Left ventricle myocardium inferior (tissue), 1 donor: ENCODE data around the gene EGR1. TPM values are rescaled to one million over a fixed set of nuclear protein-coding genes. Genes with fewer than 3 reads are reported as not detected.

Experiments
- DNase-seq: peaks from one replicate; pipeline ENCODE4 v3.0.0-alpha.2; 2020
- H3K27ac ChIP-seq: fragments of 200-600 bp; replicated peaks from 2 replicates; pipeline ENCODE4 v1.8.0; 2021
- H3K27me3 ChIP-seq: fragments of 200-600 bp; 2 replicates; pipeline ENCODE4 v1.8.0; 2021; ENCODE audit warnings: low read depth
- H3K36me3 ChIP-seq: fragments of 200-600 bp; 2 replicates; pipeline ENCODE4 v1.8.0; 2021
- H3K4me1 ChIP-seq: fragments of 200-600 bp; 2 replicates; pipeline ENCODE4 v1.8.0; 2021
- H3K4me3 ChIP-seq: fragments of 200-600 bp; 2 replicates; pipeline ENCODE4 v1.8.0; 2021; ENCODE audit warnings: mild to moderate bottlenecking, moderate library complexity
- H3K9me3 ChIP-seq: fragments of 200-600 bp; replicated peaks from 2 replicates; pipeline ENCODE4 v1.8.0; 2021
- intact Hi-C: fragments of 100-400 bp; cut with micrococcal nuclease; formaldehyde crosslinking; loops from one replicate; pipeline ENCODE4 v1.11.0; 2022
- total RNA-seq: library from RNA; stranded (reverse); fragmentation: NEBNext Ultra II Directional; extraction: Animal tissue kit (Norgen Biotek cat#: 25700); gene quantifications from one replicate; pipeline ENCODE4 v1.2.1, GENCODE V29; 2021
- TF ChIP-seq, protein P1 (sequence below): fragments of 200-600 bp; IDR thresholded peaks from 2 replicates; pipeline ENCODE4 v1.8.0; 2021; ENCODE audit warnings: antibody characterized with exemption, mild to moderate bottlenecking, borderline replicate concordance
- donor health status: DM: no; HTN: yes; CAD: no; lungs with severe emphysema.

EGR1 gene
- total RNA-seq, 1 donor from 2014 or later: 7.8 TPM

GRCh38 chr5:138498376-138498775 lies 33.1 kb downstream of the EGR1 start:
- Histone ChIP-seq H3K4me1 (peaks cover 7% of the 10 kb centered on the region), H3K4me3 (no peak overlapping the region), H3K9me3 (no peaks in the 10 kb centered on the region), H3K27ac (no peak overlapping the region), H3K27me3 (no peaks in the 10 kb centered on the region), H3K36me3 (no peaks in the 10 kb centered on the region)
- TF ChIP-seq, protein P1, sequence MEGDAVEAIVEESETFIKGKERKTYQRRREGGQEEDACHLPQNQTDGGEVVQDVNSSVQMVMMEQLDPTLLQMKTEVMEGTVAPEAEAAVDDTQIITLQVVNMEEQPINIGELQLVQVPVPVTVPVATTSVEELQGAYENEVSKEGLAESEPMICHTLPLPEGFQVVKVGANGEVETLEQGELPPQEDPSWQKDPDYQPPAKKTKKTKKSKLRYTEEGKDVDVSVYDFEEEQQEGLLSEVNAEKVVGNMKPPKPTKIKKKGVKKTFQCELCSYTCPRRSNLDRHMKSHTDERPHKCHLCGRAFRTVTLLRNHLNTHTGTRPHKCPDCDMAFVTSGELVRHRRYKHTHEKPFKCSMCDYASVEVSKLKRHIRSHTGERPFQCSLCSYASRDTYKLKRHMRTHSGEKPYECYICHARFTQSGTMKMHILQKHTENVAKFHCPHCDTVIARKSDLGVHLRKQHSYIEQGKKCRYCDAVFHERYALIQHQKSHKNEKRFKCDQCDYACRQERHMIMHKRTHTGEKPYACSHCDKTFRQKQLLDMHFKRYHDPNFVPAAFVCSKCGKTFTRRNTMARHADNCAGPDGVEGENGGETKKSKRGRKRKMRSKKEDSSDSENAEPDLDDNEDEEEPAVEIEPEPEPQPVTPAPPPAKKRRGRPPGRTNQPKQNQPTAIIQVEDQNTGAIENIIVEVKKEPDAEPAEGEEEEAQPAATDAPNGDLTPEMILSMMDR: no peak
- DNase-seq: no peak
- intact Hi-C loops: no loop called here

GRCh38 chr5:138502121-138502520 lies 36.8 kb downstream of the EGR1 start:
- DNase-seq: no peak
- H3K9me3 ChIP-seq: no peaks in the 10 kb centered on the region
- H3K36me3 ChIP-seq: peaks cover 7% of the 10 kb centered on the region
- no peak overlapping the region for H3K4me3 ChIP-seq
- TF ChIP-seq, protein P1: no peak
- no peaks in the 10 kb centered on the region for H3K27me3 ChIP-seq
- H3K27ac ChIP-seq: no peak overlapping the region
- intact Hi-C loops: loop anchor here (5.0 kb wide), 1 partner anchor 45 kb away; no protein-coding TSS in a partner anchor
- peaks cover 37% of the 10 kb centered on the region for H3K4me1 ChIP-seq

DNA sequence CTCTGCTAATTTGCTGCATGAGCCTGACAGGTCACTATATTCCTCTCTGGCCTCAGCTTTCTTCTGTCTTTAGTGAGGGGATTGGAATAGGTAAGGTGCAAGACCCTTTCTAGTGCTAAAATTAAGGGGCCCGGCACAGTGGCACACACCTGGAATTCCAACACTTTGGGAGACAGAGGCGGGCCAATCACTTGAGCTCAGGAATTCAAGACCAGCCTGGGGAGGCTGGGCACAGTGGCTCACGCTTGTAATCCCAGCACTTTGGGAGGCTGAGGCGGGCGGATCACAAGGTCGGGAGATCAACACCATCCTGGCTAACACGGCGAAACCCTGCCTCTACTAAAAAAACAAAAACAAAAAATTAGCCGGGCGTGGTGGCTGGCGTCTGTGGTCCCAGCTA lies 37.2 kb downstream of the EGR1 start:
- no peaks in the 10 kb centered on the region for H3K9me3 ChIP-seq
- H3K27ac ChIP-seq: no peak overlapping the region
- no peak overlapping the region for H3K4me3 ChIP-seq
- H3K4me1 ChIP-seq: peaks cover 37% of the 10 kb centered on the region
- TF ChIP-seq, protein P1: no peak
- intact Hi-C loops: loop anchor here (5.0 kb wide), 1 partner anchor 45 kb away; no protein-coding TSS in a partner anchor
- no peaks in the 10 kb centered on the region for H3K27me3 ChIP-seq
- peaks cover 11% of the 10 kb centered on the region for H3K36me3 ChIP-seq
- no peak for DNase-seq

GRCh38 chr5:138503487-138504270 lies 38.4 kb downstream of the EGR1 start:
- peaks cover 38% of the 10 kb centered on the region for H3K4me1 ChIP-seq
- H3K36me3 ChIP-seq: peaks cover 22% of the 10 kb centered on the region
- intact Hi-C loops: loop anchor here (5.0 kb wide), 1 partner anchor 46 kb away; no protein-coding TSS in a partner anchor
- H3K4me3 ChIP-seq: no peak overlapping the region
- H3K9me3 ChIP-seq: no peaks in the 10 kb centered on the region
- H3K27me3 ChIP-seq: no peaks in the 10 kb centered on the region
- peak overlapping the region; percentile 59 for H3K27ac ChIP-seq
- DNase-seq: no peak
- TF ChIP-seq, protein P1: peak; percentile 80

- Histone ChIP-seq H3K27me3 (no peaks in the 10 kb centered on the region), H3K9me3 (no peaks in the 10 kb centered on the region), H3K4me1 (peaks cover 45% of the 10 kb centered on the region), H3K27ac (peak overlapping the region; percentile 60), H3K4me3 (no peak overlapping the region), H3K36me3 (peaks cover 34% of the 10 kb centered on the region)
- peak; percentile 27 for DNase-seq
- TF ChIP-seq, protein P1: no peak
- intact Hi-C loops: loop anchor here (5.0 kb wide), 1 partner anchor 47 kb away; no protein-coding TSS in a partner anchor
Measured at GRCh38 chr5:138504799-138505198, 39.5 kb downstream of the EGR1 start.
